ENCODE results near the gene MAPK6. TPM values are rescaled to one million over a fixed set of nuclear protein-coding genes. Genes with fewer than 3 reads are reported as not detected.
"Not testable (repeated sequence)": the region's sequence is repeated elsewhere in the genome, so short reads cannot be mapped to it uniquely, and the experiment has no call there.

Gene MAPK6
- total RNA-seq, 2 donors from 2014 or later: 68.8 to 75.5 TPM

DNA sequence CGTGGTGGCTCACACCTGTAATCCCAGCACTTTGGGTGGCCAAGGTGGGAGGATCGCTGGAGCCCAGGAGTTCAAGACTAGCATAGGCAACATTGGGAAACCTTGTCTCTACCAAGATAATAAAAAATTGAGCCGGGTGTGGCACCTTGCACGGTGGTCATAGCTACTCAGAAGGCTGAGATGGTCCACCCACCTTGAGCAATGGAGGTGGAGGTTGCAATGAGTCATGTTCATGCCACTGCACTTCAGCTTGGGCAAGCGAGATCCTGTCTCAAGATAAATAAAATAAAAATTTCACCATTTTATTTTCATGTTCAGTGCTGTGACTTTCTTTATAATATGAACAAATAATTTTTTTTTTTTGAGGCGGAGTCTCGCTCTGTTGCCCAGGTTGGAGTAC, 12.5 kb downstream of the MAPK6 start:
- intact Hi-C loops (cut with DNase I, micrococcal nuclease): no loop called here
- peak; percentile 87 for ATAC-seq
- peak in 1 of 2 donors; percentile 49 for DNase-seq

DNA sequence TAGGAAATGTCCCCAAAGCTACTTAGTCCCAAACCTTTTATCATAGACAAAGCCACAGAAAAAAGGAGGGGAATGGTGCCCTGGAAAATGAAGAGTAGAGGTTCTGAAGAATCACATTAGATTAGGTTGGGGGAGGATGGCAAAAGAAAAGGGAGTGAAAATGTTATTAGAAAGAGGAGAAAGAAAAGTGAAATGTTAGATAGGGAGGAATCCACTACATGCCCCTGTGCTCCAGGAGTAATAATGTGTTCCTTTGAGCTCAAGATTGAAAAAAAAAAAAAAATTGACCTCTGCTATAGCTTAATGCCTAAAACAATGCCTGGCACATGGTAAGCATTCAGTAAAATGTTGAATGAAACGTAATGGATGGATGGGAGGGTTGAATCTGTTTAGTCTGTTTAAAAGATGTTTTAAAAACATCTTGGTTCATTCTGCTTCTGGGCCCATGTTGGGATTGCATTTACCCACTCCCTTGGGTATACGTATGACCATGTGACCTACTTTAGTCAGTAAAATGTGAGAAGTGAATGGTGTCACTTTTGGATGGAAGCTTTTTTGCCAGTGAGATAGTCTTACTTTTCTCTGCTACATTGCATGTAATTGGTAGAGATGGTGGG, 19.0 kb downstream of the MAPK6 start:
- ATAC-seq: no peak
- intact Hi-C loops (cut with DNase I, micrococcal nuclease): no loop called here
- DNase-seq: no peak

DNA sequence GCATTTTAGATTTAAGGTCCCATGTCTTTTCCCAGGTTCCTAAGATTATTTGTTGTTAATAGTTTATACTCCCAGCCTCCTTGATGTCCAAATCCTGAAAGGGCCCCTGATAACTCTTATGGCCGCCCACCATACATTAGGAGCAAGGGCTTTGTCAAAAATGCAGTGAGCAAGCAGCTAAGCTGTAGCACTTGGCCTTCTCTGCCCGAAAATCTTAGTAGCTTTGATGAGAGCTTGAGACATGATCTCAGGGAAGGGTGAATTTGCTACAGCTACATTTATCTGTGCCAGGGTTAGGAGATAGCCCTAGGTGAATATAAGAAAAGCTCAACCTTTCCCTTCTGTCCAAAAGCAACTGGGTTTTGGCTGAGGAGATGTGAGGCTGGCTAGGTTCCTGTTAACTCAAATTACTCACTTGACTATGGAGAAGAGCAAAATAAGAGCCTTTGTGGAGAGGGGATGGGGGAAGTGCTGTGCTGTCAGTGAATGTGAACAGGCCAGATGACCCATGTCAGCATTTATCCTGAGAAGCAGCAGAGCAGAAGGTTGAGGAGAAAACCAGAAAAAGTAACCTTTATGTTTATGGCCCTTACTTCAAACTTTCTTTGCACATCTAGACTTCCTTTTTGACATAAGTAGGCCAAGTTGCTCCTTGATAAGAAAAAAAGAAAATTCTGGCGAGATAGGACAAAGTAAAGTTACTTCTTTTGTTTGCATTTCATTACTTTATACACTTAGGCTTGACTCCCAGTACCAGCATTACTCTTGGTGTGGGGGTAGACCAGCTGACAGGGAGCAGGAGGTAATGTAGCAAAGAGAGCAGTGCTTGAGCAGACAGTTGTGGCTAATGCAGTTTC, 21.1 kb downstream of the MAPK6 start:
- ATAC-seq (peak; percentile 31), DNase-seq (no peak)
- intact Hi-C loops (cut with DNase I, micrococcal nuclease): no loop called here

DNA sequence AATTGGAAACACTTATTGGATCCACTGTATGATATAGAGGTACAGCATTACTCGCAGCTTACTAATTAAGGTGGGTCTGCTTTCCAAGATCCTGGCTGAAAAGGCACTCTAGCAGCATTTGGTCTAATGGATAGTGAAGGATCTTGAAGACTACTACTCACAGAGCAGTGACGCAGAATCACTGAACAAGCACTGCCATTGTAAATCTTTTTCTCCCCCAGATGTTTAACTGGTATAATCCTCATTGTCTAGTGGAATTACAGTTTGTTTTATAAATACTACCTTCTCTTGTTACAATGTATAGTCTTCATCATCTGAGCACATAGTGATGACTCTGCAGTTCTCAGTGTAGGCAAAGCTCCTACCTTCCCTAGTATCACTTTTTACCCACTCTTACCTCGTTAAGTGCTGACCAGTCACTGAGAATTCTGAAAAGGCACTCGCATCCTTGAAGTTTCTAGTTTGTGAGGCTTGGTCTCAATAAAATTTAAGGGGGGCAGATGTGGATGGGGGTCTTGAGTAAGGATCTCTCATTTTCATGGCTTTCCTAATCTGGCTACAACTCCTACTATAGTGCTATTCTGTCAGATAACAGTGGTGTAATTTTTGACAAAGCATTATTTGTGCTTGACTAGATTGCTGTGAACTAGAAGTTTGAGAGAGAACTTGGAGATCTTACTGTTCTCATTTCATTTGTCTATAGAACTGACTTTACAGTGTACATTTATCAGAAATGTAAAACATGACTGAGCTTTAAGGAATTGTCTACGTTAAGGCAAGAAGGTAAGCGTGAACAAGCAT, 23.2 kb downstream of the MAPK6 start:
- ATAC-seq (no peak), DNase-seq (no peak)
- intact Hi-C loops (cut with DNase I, micrococcal nuclease): no loop called here

DNA sequence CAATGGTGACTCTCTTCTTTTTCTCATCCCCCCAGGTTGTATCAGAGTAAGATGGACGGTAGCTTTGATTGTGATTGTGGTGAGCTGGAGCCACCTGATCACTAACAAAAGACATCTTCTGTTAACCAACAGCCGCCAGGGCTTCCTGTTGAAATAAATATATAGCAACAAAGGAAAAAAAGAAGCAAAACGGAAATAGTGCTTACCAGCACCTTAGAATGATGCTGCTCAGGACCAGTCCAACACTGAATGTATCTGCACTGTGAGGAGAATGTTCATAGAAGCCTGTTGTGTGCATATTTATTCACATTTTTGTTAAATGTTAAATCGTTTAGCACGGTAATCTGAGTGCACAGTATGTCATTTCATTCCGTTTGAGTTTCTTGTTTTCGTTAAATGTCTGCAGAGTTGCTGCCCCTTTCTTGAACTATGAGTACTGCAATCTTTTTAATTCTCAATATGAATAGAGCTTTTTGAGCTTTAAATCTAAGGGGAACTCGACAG, 26.8 kb downstream of the MAPK6 start:
- ATAC-seq; DNase-seq; intact Hi-C loops (cut with DNase I, micrococcal nuclease): not testable (repeated sequence)

DNA sequence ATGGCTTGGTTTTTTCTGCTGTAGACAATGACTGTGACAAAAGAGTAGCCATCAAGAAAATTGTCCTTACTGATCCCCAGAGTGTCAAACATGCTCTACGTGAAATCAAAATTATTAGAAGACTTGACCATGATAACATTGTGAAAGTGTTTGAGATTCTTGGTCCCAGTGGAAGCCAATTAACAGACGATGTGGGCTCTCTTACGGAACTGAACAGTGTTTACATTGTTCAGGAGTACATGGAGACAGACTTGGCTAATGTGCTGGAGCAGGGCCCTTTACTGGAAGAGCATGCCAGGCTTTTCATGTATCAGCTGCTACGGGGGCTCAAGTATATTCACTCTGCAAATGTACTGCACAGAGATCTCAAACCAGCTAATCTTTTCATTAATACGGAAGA, 27.5 kb downstream of the MAPK6 start:
- intact Hi-C loops (cut with DNase I, micrococcal nuclease); DNase-seq; ATAC-seq: not testable (repeated sequence)

DNA sequence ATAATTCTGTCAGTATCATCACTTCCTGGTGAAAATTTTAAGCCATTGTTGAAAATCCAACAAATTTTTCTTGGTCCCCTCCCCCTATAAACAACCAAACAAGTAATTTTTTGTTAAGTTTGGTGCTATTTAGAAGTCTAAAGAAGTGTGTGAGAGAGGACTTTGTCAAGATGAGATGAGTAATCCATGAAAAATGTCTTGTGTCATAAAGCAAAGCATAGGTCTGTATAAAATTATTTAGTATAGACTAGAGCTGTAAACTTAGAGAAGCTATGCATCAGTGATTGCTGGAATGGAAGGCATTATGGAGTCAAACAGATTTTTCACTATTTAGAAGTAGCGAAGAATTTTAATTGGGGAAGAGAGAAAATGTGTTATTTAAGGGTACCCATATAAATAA, 31.4 kb downstream of the MAPK6 start:
- intact Hi-C loops (cut with DNase I, micrococcal nuclease): no loop called here
- ATAC-seq (peak; percentile 67), DNase-seq (no peak)

DNA sequence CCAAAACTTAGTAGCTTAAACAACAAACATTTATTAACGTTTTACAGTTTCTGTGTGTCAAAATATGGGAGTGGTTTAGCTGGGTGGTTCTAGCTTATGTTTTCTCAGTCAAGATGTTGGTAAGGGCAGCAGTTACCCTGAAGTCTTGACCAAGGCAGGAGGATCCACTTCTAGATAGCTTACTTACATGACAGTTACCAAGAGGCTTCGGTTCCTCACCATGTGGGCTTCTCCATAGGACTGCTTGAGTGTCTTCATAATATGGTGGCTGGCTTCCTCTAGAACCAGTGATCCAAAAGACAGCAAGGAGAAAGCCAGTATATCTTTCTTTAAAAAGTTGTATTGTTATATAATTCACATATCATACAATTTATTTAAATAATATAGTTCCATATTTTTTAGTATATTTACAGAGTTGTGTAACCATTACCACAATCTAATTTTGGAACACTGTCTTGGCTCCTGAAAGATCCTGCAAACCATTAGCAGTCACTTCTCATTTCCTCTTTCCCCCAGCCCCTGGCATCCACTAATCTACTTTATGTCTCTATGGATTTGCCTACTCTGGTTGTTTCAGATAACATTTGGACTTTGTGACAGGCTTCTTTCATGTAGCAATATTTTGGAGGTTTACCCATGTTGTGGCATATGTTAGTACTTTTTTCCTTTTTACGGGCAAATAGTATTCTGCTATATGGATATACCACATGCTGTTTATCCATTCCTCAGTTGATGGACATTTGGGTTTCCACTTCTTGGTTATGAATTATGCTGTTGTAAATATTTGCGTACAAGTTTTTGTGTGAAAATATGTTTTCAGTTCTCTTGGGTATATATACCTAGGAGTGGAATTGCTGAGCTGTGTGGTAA, 33.3 kb downstream of the MAPK6 start:
- ATAC-seq: peak; percentile 24
- no peak for DNase-seq

DNA sequence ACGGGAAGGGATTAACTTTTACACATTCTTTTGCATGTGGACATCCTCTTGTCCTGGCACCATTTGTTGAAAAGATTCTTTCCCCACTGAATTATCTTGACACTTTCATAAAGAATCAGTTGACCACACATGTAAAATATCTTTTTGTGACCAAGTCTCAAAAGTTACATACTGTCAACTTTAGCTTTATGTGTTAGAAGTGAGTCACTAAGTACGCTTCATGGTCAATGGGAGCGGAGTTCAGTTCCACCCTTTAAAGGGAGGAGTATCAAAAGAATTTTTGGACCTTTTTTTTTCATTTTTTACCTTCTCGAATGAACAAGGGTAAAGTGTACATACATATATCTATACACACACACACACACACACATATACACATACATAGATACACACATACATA, 35.4 kb downstream of the MAPK6 start:
- intact Hi-C loops (cut with DNase I, micrococcal nuclease): no loop called here
- no peak for DNase-seq
- ATAC-seq: peak; percentile 39

More for the DNA sequence above, 33.3 kb downstream of the MAPK6 start:
- intact Hi-C loops (cut with DNase I, micrococcal nuclease): no loop called here

DNA sequence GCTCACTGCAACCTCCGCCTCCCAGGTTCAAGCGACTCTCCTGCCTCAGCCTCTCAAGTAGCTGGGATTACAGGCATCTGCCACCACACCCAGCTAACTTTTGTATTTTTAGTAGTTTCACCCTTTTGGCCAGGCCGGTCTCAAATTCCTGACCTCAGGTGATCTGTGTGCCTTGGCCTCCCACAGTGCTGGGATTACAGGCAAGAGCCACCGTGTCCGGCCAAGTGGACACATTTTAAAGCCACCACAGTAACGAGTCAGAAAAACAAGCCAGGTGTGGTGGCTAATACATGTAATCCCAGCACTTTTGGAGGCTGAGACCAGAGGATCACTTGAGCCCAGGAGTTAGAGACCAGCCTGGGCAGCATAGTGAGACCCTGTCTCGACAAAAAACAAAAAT, 35.8 kb downstream of the MAPK6 start:
- ATAC-seq; DNase-seq; intact Hi-C loops (cut with DNase I, micrococcal nuclease): not testable (repeated sequence)

DNA sequence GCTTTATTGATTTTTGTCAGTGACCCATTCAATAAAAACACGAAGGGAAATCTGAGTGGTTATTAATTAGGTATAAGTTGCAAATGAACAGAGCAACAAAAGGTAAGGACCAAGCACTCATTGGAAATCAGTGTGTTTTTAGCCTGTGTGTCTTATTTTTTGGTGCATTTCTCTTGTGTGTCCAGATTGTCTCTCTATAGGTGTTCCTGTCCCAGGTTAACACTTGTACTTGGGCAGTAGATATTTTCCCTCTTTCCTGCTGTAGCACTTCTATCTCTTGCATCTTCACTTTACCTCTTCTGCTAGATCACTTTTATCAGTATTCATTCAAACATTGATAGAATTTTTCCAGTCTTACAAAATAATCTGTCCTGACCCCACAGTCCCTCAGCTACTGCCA, 37.0 kb downstream of the MAPK6 start:
- intact Hi-C loops (cut with DNase I, micrococcal nuclease): no loop called here
- no peak for ATAC-seq
- no peak for DNase-seq

DNA sequence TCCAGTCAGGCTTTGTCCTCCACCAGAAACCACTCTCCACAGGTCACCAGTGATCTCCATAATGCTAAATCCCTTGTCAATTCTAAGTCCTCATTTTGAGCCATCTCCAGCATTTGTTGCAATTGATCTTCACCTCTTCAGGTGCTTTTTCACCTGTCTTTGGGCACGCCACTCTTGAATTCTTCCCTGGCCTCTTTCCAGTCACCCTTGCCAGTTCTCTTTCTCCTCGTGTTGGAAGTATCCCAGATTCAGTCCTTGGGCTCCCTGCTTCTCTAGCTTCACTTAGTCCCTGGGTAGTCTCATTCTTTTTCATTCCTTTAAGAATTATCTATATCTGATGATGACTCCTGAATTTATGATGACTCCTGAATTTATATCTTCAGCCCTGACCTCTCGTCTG, 37.5 kb downstream of the MAPK6 start:
- ATAC-seq: no peak
- intact Hi-C loops (cut with DNase I, micrococcal nuclease): no loop called here
- no peak for DNase-seq

DNA sequence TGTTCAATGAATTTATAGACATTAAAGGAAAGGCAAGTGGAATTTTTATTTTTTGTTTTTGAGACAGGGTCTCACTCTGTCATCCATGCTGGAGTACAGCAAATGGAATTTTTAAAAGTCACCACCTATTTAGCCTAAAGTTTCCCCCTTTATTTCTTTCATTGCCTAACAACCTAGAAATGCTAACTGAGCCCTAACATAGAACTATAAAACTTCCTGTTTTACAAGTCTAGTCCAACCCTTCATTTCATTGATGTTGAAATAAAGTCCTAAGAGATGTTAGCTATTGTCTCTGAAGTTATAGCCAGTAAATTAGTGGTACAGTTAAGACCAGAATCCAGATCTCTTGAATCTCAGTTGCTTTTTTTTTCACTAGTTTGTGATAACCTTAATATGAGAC, 39.0 kb downstream of the MAPK6 start:
- DNase-seq (no peak), ATAC-seq (peak; percentile 40)
- intact Hi-C loops (cut with DNase I, micrococcal nuclease): no loop called here

DNA sequence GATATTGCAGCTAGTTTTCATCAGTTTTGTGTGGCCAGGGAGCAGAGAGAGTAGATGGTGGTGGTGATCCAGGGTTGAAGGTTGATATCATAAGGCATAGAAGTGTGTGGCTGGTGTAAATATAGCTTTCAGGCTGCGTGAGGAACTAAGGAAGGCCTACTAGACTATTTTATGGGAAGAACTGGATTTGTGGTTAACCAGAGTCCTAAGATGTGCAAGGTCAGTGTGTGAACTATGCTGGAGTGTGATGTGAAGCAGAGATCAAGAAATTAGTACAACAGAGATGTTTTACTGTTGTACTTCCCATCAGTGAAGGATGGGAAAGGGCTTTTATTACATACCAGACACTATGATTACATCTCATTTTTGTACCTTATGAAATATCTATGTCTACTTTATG, 41.5 kb downstream of the MAPK6 start:
- DNase-seq (no peak), ATAC-seq (no peak)
- intact Hi-C loops (cut with DNase I, micrococcal nuclease): no loop called here

DNA sequence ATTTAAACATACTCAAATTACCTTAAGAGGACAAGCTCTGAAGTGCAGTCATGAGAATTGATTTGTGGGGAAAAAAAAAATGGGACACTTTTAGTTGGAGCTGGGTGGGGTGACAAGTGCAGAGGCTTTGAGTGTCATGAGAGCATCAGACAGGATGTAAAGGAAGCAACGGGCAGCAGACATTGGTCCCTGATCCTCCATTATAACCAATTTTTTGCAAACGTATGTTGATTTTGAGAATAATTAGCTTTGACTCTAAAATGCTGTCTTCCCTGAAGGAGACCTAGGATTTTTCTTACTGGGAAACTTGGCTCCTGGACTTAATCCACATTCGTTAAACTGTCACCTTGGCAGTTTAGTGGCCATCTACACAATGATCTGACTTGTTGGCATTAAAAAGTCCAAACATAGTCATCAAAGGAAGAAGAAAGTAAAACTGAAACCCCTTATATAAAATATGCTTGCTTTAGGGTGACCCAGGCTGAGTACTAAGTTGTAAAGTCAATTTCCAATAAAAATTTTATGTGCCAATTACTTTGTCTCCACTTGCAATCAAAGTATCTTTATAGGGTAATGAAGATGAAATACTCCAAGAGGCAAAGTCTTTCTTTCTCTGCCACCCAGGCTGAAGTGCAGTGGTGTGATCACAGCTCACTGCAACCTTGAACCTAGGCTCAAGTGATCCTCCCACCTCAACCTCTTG, 48.0 kb downstream of the MAPK6 start:
- peak; percentile 31 to 65 for DNase-seq
- peak; percentile 69 for ATAC-seq
- intact Hi-C loops (cut with DNase I, micrococcal nuclease): no loop called here

DNA sequence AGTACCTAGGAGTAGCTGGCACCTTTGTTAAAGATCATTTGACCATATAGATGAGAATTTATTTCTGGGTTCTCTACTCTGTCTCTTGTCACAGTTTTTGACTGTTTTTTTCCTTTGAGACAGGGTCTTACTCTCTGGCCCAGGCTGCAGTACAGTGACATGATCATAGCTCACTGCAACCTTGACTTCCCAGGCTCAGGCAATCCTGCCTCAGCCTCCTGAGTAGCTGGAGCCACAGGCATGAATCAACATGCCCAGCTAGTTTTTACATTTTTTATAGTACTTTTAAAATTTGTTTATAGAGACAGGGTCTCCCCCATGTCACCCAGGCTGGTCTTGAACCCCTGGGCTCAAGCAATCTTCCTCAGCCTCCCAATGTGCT, 48.5 kb downstream of the MAPK6 start:
- DNase-seq: no peak
- intact Hi-C loops (cut with DNase I, micrococcal nuclease): no loop called here
- ATAC-seq: no peak

DNA sequence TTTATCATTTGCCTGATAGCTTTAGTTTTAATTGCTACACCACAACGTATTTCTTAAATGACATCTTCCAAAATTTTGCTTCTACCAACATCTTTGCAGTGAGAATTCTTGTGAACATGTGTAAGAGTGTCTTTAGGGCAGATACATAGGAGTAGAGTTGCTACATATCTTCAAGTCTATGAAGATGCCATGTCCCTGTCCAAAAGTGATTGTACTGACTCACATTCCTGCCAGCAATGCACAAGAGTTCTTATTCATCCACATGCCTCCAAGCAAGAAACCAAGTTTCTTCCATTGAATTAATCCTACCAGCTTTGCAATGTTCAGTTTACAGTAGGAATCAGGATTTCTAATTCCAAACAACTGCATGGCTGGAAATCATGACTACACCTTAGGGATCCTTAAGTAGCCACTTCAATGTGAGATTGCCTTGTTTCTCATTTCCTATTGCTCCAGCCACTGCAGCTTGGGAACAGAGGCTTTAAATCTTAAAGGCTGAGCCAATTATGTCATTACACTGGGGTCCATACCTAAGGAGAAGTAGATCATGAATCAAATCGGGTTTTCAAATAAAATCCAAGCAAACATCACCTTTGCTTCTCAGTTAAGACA, 49.1 kb downstream of the MAPK6 start:
- intact Hi-C loops (cut with DNase I, micrococcal nuclease): no loop called here
- DNase-seq: no peak
- no peak for ATAC-seq

DNA sequence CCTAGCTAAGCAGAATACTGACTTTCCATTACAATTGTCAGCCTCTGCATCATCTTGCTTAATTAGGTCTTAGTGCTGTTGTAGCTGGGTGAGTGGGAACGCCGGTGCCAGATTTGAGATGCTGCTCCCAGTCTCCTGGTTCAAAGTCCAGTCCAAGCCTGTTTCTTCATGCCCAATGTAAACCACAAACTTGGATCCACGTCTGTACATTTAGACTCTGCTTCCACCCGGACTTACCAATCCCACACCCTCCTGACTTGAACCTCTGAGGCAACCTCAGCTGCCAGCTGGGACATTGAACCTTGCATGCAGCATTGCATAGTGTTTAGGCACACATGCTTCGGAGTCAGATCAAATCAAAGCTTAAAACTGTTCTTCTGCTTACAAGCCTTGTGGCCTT, 50.5 kb downstream of the MAPK6 start:
- intact Hi-C loops (cut with DNase I, micrococcal nuclease): no loop called here
- ATAC-seq (peak; percentile 68), DNase-seq (peak; percentile 50 to 74)
